AG10803 (cell line): ENCODE results near the gene PKNOX2.
A peak's percentile ranks its signal among the peaks of the same experiment; 100 is the strongest.

Source experiments
- DNase-seq: peaks from one replicate; pipeline ENCODE4 v3.0.0; 2010; ENCODE audit warnings: low read depth
- H3K4me3 ChIP-seq: 2 replicates; pipeline ENCODE4 v1.5.1; 2011; ENCODE audit warnings: mild to moderate bottlenecking, low read length, control low read depth
- CTCF ChIP-seq: conservative IDR thresholded peaks from 2 replicates; pipeline ENCODE4 v1.5.1; 2011; ENCODE audit warnings: mild to moderate bottlenecking, low read length, control low read depth, inconsistent platforms

PKNOX2 gene

GRCh38 chr11:125299821-125300220, 135.3 kb downstream of the PKNOX2 start:
- DNase-seq: no peak
- no peak for TF ChIP-seq CTCF
- no peak overlapping the region for H3K4me3 ChIP-seq

GRCh38 chr11:125300791-125301218, 136.3 kb downstream of the PKNOX2 start:
- no peak for TF ChIP-seq CTCF
- DNase-seq: peak; percentile 77
- no peak overlapping the region for H3K4me3 ChIP-seq

GRCh38 chr11:125301346-125301745, 136.8 kb downstream of the PKNOX2 start:
- no peak overlapping the region for H3K4me3 ChIP-seq

GRCh38 chr11:125303186-125303585, 138.6 kb downstream of the PKNOX2 start:
- no peak for TF ChIP-seq CTCF
- no peak overlapping the region for H3K4me3 ChIP-seq

More at GRCh38 chr11:125301346-125301745, 136.8 kb downstream of the PKNOX2 start:
- TF ChIP-seq CTCF: no peak
- DNase-seq: no peak

GRCh38 chr11:125303694-125304093, 139.1 kb downstream of the PKNOX2 start:
- TF ChIP-seq CTCF: no peak
- no peak for DNase-seq
- H3K4me3 ChIP-seq: no peak overlapping the region

More at GRCh38 chr11:125303186-125303585, 138.6 kb downstream of the PKNOX2 start:
- no peak for DNase-seq

- TF ChIP-seq CTCF: no peak
- no peak overlapping the region for H3K4me3 ChIP-seq
- DNase-seq: no peak
Observed at GRCh38 chr11:125304136-125304535, 139.6 kb downstream of the PKNOX2 start.

GRCh38 chr11:125304876-125305275, 140.3 kb downstream of the PKNOX2 start:
- no peak overlapping the region for H3K4me3 ChIP-seq
- TF ChIP-seq CTCF: no peak
- DNase-seq: no peak
